Activated CD4-positive, alpha-beta T cell treated with anti-CD3 and anti-CD28 coated beads, Interleukin-2, amount 50 U/mL, for 1 hour (primary cell): ENCODE results near the gene PIGC.

Experiments used
- DNase-seq: peaks from one replicate; pipeline ENCODE4 v3.0.0-alpha.2; 2020

PIGC gene

DNA sequence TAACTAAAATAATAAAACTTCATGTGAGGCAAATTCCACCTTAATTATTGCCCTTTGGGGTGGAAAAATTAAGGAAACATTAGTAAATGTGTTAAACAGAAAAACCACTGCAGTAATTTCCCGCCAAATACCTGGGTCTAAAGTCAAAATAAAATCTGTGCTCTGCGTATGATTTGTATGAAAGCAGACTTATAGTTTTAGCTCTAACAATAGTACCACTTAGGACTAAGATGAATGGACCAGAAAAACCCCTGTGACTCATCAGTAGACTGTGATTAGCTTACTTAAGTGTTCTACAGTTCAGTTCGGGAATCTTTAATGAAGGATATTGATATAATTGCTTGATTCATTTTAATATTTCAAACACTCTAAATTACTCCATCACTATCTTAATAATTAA, 46.6 kb downstream of the PIGC start:
- DNase-seq = no peak

DNA sequence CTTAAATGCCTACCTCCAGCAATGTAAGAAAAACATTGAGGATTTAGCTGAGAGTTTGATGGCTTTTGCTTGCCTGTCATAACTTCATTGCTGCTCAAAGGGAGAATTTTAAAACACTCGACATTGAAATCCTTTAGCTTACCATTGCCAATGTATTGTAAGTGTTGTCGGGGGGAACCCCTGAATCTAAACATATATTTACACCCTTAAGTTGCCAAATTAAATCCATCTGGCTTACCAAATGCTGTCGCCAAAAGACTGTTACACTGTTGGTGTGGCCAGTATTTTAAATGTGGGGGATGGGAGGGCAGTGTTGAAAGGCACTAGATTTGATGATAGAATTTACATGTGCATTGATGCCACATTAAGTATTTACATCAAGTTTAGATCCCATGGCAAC, 48.3 kb downstream of the PIGC start:
- no peak for DNase-seq

DNA sequence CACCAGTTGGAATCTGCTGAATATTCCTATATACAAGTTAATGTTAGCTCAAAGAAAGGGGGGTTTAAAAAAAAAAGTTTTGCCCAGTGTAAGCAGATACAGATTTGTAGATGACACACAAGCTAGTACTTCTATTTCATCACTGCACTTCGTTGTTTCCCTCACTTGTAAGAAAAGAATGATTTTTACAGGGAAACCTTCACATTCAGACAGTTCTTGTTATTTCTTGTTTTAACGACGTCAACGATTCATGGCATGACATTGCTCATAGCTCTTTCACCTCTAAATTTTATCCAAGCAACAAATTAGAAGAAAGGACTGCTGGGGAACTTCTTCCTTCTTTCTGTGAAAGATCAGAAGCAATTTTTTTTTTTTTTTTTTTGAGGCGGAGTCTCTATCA, 49.1 kb downstream of the PIGC start:
- no peak for DNase-seq

DNA sequence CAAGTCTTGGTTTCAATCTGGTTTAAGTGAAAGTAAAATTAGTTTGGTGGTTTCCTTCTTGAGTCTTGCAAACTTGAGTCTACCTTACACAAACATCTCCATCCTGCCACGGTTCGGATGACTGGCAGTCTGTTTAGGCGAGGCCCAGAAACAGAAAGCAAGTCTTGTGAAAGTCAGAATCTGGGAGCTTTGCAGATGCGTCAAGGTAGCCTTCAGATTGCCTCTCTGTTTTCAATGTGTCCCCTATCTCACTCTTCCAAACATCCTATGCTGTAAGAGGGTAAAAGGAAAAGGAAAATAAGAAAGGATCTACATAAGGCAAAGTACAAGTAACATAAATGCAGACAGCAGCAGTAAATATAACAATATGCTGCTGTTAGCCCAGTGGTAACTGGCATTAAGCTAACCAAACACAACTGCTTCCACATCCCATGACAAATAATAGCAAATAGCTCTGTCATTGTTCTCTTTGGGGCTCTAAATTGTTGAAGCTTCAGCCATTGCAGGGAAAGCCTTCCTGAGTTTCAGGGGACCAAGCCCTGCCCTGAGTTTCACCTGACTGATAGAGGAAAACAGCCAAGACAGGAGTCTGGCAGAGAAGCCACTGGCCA, 49.6 kb downstream of the PIGC start:
- DNase-seq = peak; percentile 49

DNA sequence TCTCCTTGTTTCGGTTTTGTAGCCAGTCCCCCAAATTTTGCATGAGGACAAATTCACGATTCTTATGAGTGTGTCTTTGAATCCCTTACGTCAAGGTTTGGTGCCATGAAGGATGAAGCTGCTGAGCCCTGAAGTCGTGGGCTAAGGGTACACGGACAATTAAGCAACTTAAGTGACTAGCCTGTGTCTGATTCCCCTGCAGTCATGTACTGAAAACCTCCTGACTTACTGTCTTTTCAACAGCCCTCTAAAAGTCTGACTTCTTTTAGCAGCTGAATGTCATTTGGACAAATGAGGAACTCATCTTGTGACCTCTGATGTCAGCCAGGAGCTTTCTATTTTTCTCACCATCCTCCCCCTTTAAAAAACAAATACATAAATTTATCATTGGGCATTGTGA, 50.5 kb downstream of the PIGC start:
- no peak for DNase-seq

DNA sequence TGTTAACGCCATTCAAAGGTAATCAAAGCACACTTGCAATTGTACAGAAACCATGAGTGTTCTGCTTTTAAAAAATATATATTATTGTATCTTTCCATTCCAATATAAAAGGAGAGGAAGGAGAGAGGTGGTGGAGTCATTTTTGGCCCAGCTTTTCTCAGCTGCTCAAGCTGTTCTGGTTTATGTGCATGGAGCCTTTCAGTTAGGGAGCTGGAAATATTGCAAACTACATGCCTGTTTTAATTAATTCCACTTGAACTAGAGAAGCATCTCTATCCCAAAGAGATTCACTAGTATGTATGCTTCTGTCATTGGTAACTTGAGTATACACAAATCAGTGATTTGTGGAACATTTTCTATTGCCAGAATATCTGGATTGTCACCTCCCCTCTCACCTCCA, 51.9 kb downstream of the PIGC start:
- DNase-seq = no peak
